Spleen (tissue), 7 donors: ENCODE data around the gene DNAJC3.

Experiments
- POLR2A ChIP-seq, 3 donors: fragments of 450-650 bp; IDR thresholded peaks; one replicate each; pipeline ENCODE4 v1.5.1; 2017; ENCODE audit warnings: antibody characterized with exemption in 3 of 3, mild to moderate bottlenecking in 1 of 3
- TF ChIP-seq, protein P1 (sequence below), 11 experiments: fragments of 200-600 bp in 7 of 11; fragments of 450-650 bp in 4 of 11; sonication (generic) in 4 of 11; IDR thresholded peaks in 8 of 11; conservative IDR thresholded peaks in 3 of 11; 1 replicate in 7 of 11; 2 replicates in 4 of 11; pipeline versions ENCODE4 v1.4.0 to v1.8.0; 2016 to 2021; ENCODE audit warnings: antibody characterized with exemption in 11 of 11, inconsistent platforms in 4 of 11, mild to moderate bottlenecking in 1 of 11
- donor health status: DM: no; HTN: no; CAD: no; lungs with moderate emphysema.
- donor health status: DM: no; HTN: no; CAD: no.
- donor health status: DM: no; HTN: no; CAD: no.

DNA sequence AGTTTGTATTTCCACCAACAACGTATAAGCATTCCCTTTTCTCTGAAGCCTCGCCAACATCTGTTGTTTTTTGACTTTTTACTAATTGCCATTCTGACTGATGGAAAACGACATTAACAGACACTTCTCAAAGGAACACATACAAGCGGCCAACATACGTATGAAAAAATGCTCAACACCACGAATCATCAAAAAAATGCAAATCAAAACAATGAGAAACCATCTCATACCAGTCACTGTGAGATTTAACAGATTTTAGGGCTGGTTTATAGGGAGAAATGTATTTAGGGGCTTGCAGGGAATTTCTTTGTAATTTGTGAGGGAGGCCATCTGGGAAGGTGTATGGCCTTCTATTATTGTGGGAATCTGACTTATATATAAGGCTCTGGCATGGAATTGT is 29.6 kb upstream of the DNAJC3 start:
- TF ChIP-seq POLR2A (IDR thresholded peaks at IDR 0.05), result no peak
- TF ChIP-seq, protein P1, sequence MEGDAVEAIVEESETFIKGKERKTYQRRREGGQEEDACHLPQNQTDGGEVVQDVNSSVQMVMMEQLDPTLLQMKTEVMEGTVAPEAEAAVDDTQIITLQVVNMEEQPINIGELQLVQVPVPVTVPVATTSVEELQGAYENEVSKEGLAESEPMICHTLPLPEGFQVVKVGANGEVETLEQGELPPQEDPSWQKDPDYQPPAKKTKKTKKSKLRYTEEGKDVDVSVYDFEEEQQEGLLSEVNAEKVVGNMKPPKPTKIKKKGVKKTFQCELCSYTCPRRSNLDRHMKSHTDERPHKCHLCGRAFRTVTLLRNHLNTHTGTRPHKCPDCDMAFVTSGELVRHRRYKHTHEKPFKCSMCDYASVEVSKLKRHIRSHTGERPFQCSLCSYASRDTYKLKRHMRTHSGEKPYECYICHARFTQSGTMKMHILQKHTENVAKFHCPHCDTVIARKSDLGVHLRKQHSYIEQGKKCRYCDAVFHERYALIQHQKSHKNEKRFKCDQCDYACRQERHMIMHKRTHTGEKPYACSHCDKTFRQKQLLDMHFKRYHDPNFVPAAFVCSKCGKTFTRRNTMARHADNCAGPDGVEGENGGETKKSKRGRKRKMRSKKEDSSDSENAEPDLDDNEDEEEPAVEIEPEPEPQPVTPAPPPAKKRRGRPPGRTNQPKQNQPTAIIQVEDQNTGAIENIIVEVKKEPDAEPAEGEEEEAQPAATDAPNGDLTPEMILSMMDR (IDR thresholded peaks at IDR 0.05 in 8 of 11, conservative IDR thresholded peaks at IDR 0.05 in 3 of 11), result no peak
